HepG2 (cell line): Measurements from ENCODE around the gene IL11RA. TPM values are rescaled to one million over a fixed set of nuclear protein-coding genes. Genes with fewer than 3 reads are reported as not detected.
A peak's percentile ranks its signal among the peaks of the same experiment; 100 is the strongest.

Experiments used
- CBX5 ChIP-seq: sonication (generic); formaldehyde crosslinking; IDR thresholded peaks from 2 replicates; pipeline ENCODE4 v1.4.0; 2020; ENCODE audit warnings: missing genetic modification reagents, borderline replicate concordance
- ELF3 ChIP-seq: IDR thresholded peaks from 2 replicates; pipeline ENCODE4 v1.6.1; 2016; ENCODE audit warnings: missing genetic modification reagents, missing compliant biosample characterization
- FOXC1 ChIP-seq: sonication (generic); formaldehyde crosslinking; IDR thresholded peaks from 2 replicates; pipeline ENCODE4 v1.8.0; 2022; ENCODE audit warnings: mild to moderate bottlenecking, missing genetic modification reagents, borderline replicate concordance
- FOXO1 ChIP-seq: sonication (generic); formaldehyde crosslinking; IDR thresholded peaks from 2 replicates; pipeline ENCODE4 v1.4.0; 2020; ENCODE audit warnings: missing genetic modification reagents
- HNF4A ChIP-seq: sonication (generic); formaldehyde crosslinking; IDR thresholded peaks from 2 replicates; pipeline ENCODE4 v1.4.0; 2020; ENCODE audit warnings: missing genetic modification reagents
- IRF2 ChIP-seq: IDR thresholded peaks from 2 replicates; pipeline ENCODE4 v1.6.1; 2018; ENCODE audit warnings: missing genetic modification reagents, missing compliant biosample characterization
- ISX ChIP-seq: sonication (generic); formaldehyde crosslinking; conservative IDR thresholded peaks from 2 replicates; pipeline ENCODE4 v1.5.0; 2020; ENCODE audit warnings: missing genetic modification reagents
- KAT8 ChIP-seq: IDR thresholded peaks from 2 replicates; pipeline ENCODE4 v1.6.1; 2016; ENCODE audit warnings: missing genetic modification reagents, missing compliant biosample characterization
- KLF9 ChIP-seq: IDR thresholded peaks from 2 replicates; pipeline ENCODE4 v1.6.1; 2016; ENCODE audit warnings: low read depth
- NCOA2 ChIP-seq: sonication (generic); formaldehyde crosslinking; IDR thresholded peaks from 2 replicates; pipeline ENCODE4 v1.8.0; 2022; ENCODE audit warnings: inconsistent platforms
- RAD21 ChIP-seq: fragments of 450-650 bp; formaldehyde crosslinking; IDR thresholded peaks from 2 replicates; pipeline ENCODE4 v1.5.0; 2020; ENCODE audit warnings: mild to moderate bottlenecking
- RBM39 ChIP-seq: fragments of 200-400 bp; formaldehyde crosslinking; IDR thresholded peaks from one replicate; pipeline ENCODE4 v1.6.1; 2018; ENCODE audit warnings: antibody characterized with exemption, mild to moderate bottlenecking, low read depth, low read length; ENCODE audit not compliant: poor library complexity, severe bottlenecking
- ZBTB3 ChIP-seq: sonication (generic); formaldehyde crosslinking; IDR thresholded peaks from 2 replicates; pipeline ENCODE4 v1.4.0; 2020; ENCODE audit warnings: low read depth, mild to moderate bottlenecking, moderate library complexity, missing genetic modification reagents, borderline replicate concordance
- ZNF230 ChIP-seq: sonication (generic); formaldehyde crosslinking; IDR thresholded peaks from 2 replicates; pipeline ENCODE4 v1.4.0; 2020; ENCODE audit warnings: mild to moderate bottlenecking, missing genetic modification reagents
- ZNF235 ChIP-seq: sonication (generic); formaldehyde crosslinking; IDR thresholded peaks from 2 replicates; pipeline ENCODE4 v1.8.1; 2023; ENCODE audit warnings: mild to moderate bottlenecking, missing genetic modification reagents, borderline replicate concordance
- ZNF264 ChIP-seq: sonication (generic); formaldehyde crosslinking; IDR thresholded peaks from 2 replicates; pipeline ENCODE4 v1.4.0; 2020; ENCODE audit warnings: missing genetic modification reagents
- ZNF282 ChIP-seq: fragments of 450-650 bp; IDR thresholded peaks from 2 replicates; pipeline ENCODE4 v1.6.1; 2018; ENCODE audit not compliant: partially characterized antibody
- polyA plus RNA-seq, 8 experiments: library from polyadenylated mRNA; depleted of rRNA in 3 of 8; stranded (reverse) in 7 of 8; unstranded in 1 of 8; fragments of >200 nt; fragmentation: Illumina TruSeq in 4 of 8; extraction: Trizol in 4 of 8; gene quantifications; 2 replicates each; pipeline versions ENCODE4 v1.2.1 to v1.2.3, GENCODE V29; 2011 to 2016; ENCODE audit warnings: low read depth in 4 of 8, missing spikeins in 1 of 8, mixed read lengths in 1 of 8; ENCODE audit not compliant: insufficient read depth in 1 of 8
- total RNA-seq, 5 experiments: library from RNA; depleted of rRNA; stranded (reverse); fragments of >200 nt; fragmentation: Illumina TruSeq; extraction: Trizol; gene quantifications; 2 replicates each; pipeline ENCODE4 v1.2.3, GENCODE V29; 2016; ENCODE audit warnings: low read depth in 1 of 5
- TF ChIP-seq, protein P1 (sequence below), 2 experiments: sonication (generic) in 1 of 2; formaldehyde crosslinking in 1 of 2; IDR thresholded peaks; 2 replicates each; pipeline versions ENCODE4 v1.4.0 to v1.6.1; 2018 to 2020; ENCODE audit warnings: missing genetic modification reagents in 2 of 2, borderline replicate concordance in 1 of 2, low read depth in 1 of 2, mild to moderate bottlenecking in 1 of 2, missing biosample characterization in 1 of 2
- TF ChIP-seq, protein P2 (sequence below): IDR thresholded peaks from 2 replicates; pipeline ENCODE4 v1.6.1; 2012; ENCODE audit warnings: low read depth, low read length, improper control_type of control experiment
- TF ChIP-seq, protein P3 (sequence below): sonication (generic); formaldehyde crosslinking; IDR thresholded peaks from 2 replicates; pipeline ENCODE4 v1.4.0; 2020; ENCODE audit warnings: missing genetic modification reagents
- TF ChIP-seq, protein P4 (sequence below): IDR thresholded peaks from 2 replicates; pipeline ENCODE4 v1.6.1; 2016; ENCODE audit warnings: low read depth

The IL11RA gene
- total and polyA plus RNA-seq, 2 of the 13 experiments (the other 11 are each of a cell fraction or from before 2014, with no cell fraction given), result 2.0 to 4.2 TPM

DNA sequence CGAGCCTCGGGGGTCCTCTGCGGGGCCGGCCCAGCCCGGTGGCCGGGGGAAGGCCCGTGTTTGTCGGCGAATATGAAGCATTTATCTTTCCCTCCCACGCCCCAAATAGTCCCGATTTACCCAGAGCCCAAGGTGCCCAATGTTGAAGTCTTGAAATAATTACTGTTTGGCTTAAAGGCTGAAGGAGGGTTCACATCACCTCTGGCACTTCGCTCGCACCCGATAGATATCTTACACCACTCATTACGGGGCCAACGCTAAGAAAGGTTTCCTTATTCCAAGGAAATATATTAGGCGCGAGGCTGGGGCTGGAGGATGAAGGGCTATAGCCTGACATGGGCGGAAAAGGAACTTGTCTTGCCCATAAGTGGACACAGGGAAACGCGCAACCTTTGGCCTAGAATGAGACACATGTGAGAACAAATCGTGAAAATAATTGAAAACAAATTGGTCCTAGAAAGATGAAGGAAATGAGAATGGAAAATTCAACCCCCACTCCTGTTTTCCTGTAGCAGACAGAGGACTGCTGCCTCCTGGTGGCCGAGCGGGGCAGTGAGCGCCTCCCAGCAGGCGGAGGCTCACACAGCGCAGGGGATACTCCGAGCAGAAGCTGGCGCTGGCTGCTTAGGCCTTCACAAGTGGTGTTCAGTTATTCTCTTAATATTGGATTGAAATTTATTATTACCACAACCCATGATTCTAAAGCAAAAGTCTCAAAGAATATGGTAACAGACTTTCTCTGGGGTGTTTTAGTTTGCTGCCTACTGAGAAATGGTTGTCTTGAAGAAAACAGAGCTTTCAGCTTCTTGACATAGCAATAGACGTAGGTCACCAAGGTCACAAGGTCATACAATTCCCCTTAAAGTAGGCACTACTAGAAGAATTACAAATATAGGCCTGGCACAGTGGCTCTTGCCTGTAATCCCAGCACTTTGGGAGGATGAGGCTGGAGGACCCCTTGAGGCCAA is 50.1 kb downstream of the IL11RA start (continued):
- TF ChIP-seq FOXC1 (CRISPR knock-in tag) (0 out of 2 replicates have a peak, but pooled peaks have one; percentile 8), ZNF235 (0 out of 2 replicates have a peak, but pooled peaks have one; percentile 12), IRF2 (CRISPR knock-in tag) (0 out of 2 replicates have a peak, but pooled peaks have one; percentile 14), KLF9 (CRISPR knock-in tag) (no peak), RAD21 (CRISPR knock-in tag) (peak; percentile 92), ZNF282 (no peak), KAT8 (CRISPR knock-in tag) (0 out of 2 replicates have a peak, but pooled peaks have one; percentile 16), NCOA2 (CRISPR knock-in tag) (0 out of 2 replicates have a peak, but pooled peaks have one; percentile 15), ELF3 (CRISPR knock-in tag) (0 out of 2 replicates have a peak, but pooled peaks have one; percentile 17), FOXO1 (CRISPR knock-in tag) (0 out of 2 replicates have a peak, but pooled peaks have one; percentile 17), ISX (CRISPR knock-in tag) (no peak), ZNF264 (CRISPR knock-in tag) (no peak), ZNF230 (CRISPR knock-in tag) (0 out of 2 replicates have a peak, but pooled peaks have one; percentile 51), CBX5 (CRISPR knock-in tag) (0 out of 2 replicates have a peak, but pooled peaks have one; percentile 35), RBM39 (no peak), HNF4A (no peak), ZBTB3 (CRISPR knock-in tag) (0 out of 2 replicates have a peak, but pooled peaks have one; percentile 63)
- TF ChIP-seq, protein P1, sequence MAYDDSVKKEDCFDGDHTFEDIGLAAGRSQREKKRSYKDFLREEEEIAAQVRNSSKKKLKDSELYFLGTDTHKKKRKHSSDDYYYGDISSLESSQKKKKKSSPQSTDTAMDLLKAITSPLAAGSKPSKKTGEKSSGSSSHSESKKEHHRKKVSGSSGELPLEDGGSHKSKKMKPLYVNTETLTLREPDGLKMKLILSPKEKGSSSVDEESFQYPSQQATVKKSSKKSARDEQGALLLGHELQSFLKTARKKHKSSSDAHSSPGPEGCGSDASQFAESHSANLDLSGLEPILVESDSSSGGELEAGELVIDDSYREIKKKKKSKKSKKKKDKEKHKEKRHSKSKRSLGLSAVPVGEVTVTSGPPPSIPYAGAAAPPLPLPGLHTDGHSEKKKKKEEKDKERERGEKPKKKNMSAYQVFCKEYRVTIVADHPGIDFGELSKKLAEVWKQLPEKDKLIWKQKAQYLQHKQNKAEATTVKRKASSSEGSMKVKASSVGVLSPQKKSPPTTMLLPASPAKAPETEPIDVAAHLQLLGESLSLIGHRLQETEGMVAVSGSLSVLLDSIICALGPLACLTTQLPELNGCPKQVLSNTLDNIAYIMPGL (CRISPR knock-in tag; IDR thresholded peaks at IDR 0.05; ENCODE audit: borderline replicate concordance in 1 of 2, low read depth in 1 of 2), result peak; percentile 50 to 73
- TF ChIP-seq, protein P2, sequence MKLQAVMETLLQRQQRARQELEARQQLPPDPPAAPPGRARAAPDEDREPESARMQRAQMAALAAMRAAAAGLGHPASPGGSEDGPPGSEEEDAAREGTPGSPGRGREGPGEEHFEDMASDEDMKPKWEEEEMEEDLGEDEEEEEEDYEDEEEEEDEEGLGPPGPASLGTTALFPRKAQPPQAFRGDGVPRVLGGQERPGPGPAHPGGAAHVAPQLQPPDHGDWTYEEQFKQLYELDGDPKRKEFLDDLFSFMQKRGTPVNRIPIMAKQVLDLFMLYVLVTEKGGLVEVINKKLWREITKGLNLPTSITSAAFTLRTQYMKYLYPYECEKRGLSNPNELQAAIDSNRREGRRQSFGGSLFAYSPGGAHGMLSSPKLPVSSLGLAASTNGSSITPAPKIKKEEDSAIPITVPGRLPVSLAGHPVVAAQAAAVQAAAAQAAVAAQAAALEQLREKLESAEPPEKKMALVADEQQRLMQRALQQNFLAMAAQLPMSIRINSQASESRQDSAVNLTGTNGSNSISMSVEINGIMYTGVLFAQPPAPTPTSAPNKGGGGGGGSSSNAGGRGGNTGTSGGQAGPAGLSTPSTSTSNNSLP, result no peak
- TF ChIP-seq, protein P3, sequence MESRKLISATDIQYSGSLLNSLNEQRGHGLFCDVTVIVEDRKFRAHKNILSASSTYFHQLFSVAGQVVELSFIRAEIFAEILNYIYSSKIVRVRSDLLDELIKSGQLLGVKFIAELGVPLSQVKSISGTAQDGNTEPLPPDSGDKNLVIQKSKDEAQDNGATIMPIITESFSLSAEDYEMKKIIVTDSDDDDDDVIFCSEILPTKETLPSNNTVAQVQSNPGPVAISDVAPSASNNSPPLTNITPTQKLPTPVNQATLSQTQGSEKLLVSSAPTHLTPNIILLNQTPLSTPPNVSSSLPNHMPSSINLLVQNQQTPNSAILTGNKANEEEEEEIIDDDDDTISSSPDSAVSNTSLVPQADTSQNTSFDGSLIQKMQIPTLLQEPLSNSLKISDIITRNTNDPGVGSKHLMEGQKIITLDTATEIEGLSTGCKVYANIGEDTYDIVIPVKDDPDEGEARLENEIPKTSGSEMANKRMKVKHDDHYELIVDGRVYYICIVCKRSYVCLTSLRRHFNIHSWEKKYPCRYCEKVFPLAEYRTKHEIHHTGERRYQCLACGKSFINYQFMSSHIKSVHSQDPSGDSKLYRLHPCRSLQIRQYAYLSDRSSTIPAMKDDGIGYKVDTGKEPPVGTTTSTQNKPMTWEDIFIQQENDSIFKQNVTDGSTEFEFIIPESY (CRISPR knock-in tag), result 0 out of 2 replicates have a peak, but pooled peaks have one; percentile 30
- TF ChIP-seq, protein P4, sequence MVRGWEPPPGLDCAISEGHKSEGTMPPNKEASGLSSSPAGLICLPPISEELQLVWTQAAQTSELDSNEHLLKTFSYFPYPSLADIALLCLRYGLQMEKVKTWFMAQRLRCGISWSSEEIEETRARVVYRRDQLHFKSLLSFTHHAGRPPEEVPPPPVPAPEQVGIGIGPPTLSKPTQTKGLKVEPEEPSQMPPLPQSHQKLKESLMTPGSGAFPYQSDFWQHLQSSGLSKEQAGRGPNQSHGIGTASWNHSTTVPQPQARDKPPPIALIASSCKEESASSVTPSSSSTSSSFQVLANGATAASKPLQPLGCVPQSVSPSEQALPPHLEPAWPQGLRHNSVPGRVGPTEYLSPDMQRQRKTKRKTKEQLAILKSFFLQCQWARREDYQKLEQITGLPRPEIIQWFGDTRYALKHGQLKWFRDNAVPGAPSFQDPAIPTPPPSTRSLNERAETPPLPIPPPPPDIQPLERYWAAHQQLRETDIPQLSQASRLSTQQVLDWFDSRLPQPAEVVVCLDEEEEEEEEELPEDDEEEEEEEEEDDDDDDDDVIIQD (CRISPR knock-in tag), result peak; percentile 33; the same call in 1 of the 2 replicates
